Prostate gland (tissue), 2 donors: ENCODE results near the gene C1QC.

Experiments
- CTCF ChIP-seq, 4 experiments: fragments of 200-600 bp in 2 of 4; fragments of 450-650 bp in 2 of 4; sonication (generic) in 2 of 4; IDR thresholded peaks; 1 replicate in 3 of 4; 2 replicates in 1 of 4; pipeline ENCODE4 v1.5.1; 2016 to 2019; ENCODE audit warnings: antibody characterized with exemption in 4 of 4, mild to moderate bottlenecking in 2 of 4, moderate library complexity in 2 of 4
- POLR2A ChIP-seq: fragments of 450-650 bp; IDR thresholded peaks from one replicate; pipeline ENCODE4 v1.6.1; 2016; ENCODE audit warnings: antibody characterized with exemption, mild to moderate bottlenecking
- POLR2AphosphoS5 ChIP-seq: sonication (generic); formaldehyde crosslinking; IDR thresholded peaks from one replicate; pipeline ENCODE4 v1.6.1; 2017; ENCODE audit warnings: antibody characterized with exemption

GRCh38 chr1:22671999-22672398 lies 28.6 kb downstream of the C1QC start:
- TF ChIP-seq CTCF (IDR thresholded peaks at IDR 0.05) (no peak), POLR2A (no peak), POLR2AphosphoS5 (no peak)
